Osteocyte (in vitro differentiated cells): Measurements from ENCODE around the gene MRPL14. TPM values are rescaled to one million over a fixed set of nuclear protein-coding genes. Genes with fewer than 3 reads are reported as not detected.

Source experiments
- DNase-seq: peaks from one replicate; pipeline ENCODE4 v3.0.0; 2021; ENCODE audit warnings: mixed read lengths; ENCODE audit not compliant: unreplicated experiment; ENCODE audit errors: extremely low spot score
- H3K27ac Mint-ChIP-seq: one replicate; pipeline ENCODE4 v1.8.0; 2021; ENCODE audit warnings: mild to moderate bottlenecking, mixed read lengths; ENCODE audit not compliant: unreplicated experiment
- H3K27me3 Mint-ChIP-seq: one replicate; pipeline ENCODE4 v1.8.0; 2021; ENCODE audit warnings: mixed read lengths; ENCODE audit not compliant: unreplicated experiment
- H3K36me3 Mint-ChIP-seq: one replicate; pipeline ENCODE4 v1.8.0; 2021; ENCODE audit warnings: mixed read lengths; ENCODE audit not compliant: unreplicated experiment
- H3K4me1 Mint-ChIP-seq: one replicate; pipeline ENCODE4 v1.8.0; 2021; ENCODE audit warnings: mixed read lengths; ENCODE audit not compliant: unreplicated experiment
- H3K4me3 Mint-ChIP-seq: one replicate; pipeline ENCODE4 v1.8.0; 2021; ENCODE audit warnings: mild to moderate bottlenecking, moderate library complexity, mixed read lengths; ENCODE audit not compliant: unreplicated experiment
- H3K9me3 Mint-ChIP-seq: one replicate; pipeline ENCODE4 v1.8.0; 2021; ENCODE audit warnings: mixed read lengths; ENCODE audit not compliant: unreplicated experiment
- total RNA-seq: library from RNA; stranded (reverse); gene quantifications from 2 replicates; pipeline ENCODE4 v1.2.1, GENCODE V29; 2021
- TF ChIP-seq, protein P1 (sequence below): fragments of 200-600 bp; sonication (generic); IDR thresholded peaks from 2 replicates; pipeline ENCODE4 v1.5.0; 2021; ENCODE audit warnings: antibody characterized with exemption, mild to moderate bottlenecking, moderate library complexity

The MRPL14 gene
- total RNA-seq, 1 donor from 2014 or later, result 36.5 TPM

DNA sequence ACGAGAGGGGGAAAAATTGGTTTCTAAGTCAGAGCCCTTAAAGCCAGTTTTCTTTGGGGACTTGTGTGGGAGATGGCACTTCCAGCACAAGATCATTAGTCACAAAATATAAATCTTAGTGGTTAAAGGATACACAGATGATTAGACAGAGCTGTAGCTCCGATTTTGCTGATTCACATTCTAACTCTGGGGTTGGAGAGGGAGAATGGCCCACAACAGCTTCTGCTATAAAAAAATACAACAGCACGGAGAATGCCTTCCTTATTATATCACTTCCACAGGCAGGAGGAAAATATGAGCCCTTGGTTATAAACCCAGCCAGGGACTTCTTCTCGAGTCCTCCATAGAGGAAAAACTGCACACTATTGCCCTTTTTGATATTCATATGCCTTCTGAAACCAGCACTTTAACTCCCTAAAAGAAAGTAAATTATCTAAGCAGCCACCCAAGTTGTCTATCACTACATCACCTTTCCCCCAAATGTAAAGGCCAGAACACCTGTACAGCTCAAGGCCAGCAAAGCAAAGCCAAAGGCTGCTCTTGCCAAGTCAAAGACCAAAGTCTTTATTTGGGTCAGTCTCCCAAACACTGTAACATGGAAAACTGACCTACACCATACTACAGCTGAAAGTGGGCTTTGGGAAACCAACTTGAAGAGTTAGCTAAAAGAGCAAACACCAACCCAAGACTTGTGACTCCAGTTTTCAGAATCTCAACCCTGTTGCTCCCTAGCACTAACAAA lies 10.4 kb downstream of the MRPL14 start:
- Mint-ChIP-seq H3K36me3 (peaks cover 24% of the 10 kb centered on the region), H3K27me3 (no peaks in the 10 kb centered on the region), H3K4me1 (peaks cover 39% of the 10 kb centered on the region), H3K27ac (peak overlapping the region; percentile 80), H3K9me3 (no peaks in the 10 kb centered on the region), H3K4me3 (peak overlapping the region; percentile 2)
- DNase-seq, result no peak
- TF ChIP-seq, protein P1, sequence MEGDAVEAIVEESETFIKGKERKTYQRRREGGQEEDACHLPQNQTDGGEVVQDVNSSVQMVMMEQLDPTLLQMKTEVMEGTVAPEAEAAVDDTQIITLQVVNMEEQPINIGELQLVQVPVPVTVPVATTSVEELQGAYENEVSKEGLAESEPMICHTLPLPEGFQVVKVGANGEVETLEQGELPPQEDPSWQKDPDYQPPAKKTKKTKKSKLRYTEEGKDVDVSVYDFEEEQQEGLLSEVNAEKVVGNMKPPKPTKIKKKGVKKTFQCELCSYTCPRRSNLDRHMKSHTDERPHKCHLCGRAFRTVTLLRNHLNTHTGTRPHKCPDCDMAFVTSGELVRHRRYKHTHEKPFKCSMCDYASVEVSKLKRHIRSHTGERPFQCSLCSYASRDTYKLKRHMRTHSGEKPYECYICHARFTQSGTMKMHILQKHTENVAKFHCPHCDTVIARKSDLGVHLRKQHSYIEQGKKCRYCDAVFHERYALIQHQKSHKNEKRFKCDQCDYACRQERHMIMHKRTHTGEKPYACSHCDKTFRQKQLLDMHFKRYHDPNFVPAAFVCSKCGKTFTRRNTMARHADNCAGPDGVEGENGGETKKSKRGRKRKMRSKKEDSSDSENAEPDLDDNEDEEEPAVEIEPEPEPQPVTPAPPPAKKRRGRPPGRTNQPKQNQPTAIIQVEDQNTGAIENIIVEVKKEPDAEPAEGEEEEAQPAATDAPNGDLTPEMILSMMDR, result no peak

DNA sequence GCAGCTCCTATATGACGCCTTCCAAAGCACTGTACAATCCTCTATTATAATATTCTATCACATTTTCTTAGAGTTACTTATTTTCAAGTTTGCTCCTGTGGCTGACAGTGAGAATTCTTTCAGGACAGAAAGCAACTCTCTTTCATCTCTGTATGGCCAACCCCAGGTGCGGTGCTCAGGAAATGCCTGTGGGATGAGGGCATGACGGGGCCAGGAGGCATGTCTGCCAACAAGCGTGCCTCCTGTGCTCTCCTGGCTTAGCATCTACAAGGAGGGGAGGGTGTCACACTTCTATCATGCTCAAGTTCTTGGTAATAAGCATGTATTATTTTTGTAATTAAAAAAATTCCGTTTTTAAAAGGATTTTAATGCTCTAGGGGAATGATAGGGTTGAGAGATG lies 11.4 kb downstream of the MRPL14 start:
- no peak for DNase-seq
- no peak overlapping the region for H3K4me3 Mint-ChIP-seq
- TF ChIP-seq, protein P1, result no peak
- H3K36me3 Mint-ChIP-seq, result peaks cover 33% of the 10 kb centered on the region
- peaks cover 34% of the 10 kb centered on the region for H3K4me1 Mint-ChIP-seq
- peak overlapping the region; percentile 80 for H3K27ac Mint-ChIP-seq
- H3K27me3 Mint-ChIP-seq, result no peaks in the 10 kb centered on the region
- H3K9me3 Mint-ChIP-seq, result no peaks in the 10 kb centered on the region

DNA sequence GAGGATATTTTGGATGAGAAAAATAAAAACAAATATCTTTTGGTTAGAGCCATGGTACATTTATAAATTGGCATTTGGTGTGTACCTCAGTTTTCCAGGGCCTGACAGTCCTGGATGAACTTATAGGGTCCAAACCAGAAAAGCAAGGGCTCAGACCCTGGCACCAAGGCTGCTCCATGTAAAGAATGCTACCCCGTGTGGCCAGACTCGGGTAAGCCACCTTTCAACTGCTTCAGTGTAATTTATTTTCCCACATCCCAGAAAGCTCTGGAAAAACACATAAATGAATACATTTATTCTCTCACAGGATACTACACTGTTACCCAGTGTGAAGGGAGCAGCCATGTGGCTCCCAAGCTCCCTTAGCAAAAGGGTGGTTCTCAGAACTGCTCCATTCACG lies 13.8 kb downstream of the MRPL14 start:
- TF ChIP-seq, protein P1, result peak; percentile 14
- H3K4me1 Mint-ChIP-seq, result peaks cover 31% of the 10 kb centered on the region
- H3K4me3 Mint-ChIP-seq, result no peak overlapping the region
- no peak overlapping the region for H3K27ac Mint-ChIP-seq
- no peak for DNase-seq
- peaks cover 36% of the 10 kb centered on the region for H3K36me3 Mint-ChIP-seq
- H3K9me3 Mint-ChIP-seq, result no peaks in the 10 kb centered on the region
- no peaks in the 10 kb centered on the region for H3K27me3 Mint-ChIP-seq

DNA sequence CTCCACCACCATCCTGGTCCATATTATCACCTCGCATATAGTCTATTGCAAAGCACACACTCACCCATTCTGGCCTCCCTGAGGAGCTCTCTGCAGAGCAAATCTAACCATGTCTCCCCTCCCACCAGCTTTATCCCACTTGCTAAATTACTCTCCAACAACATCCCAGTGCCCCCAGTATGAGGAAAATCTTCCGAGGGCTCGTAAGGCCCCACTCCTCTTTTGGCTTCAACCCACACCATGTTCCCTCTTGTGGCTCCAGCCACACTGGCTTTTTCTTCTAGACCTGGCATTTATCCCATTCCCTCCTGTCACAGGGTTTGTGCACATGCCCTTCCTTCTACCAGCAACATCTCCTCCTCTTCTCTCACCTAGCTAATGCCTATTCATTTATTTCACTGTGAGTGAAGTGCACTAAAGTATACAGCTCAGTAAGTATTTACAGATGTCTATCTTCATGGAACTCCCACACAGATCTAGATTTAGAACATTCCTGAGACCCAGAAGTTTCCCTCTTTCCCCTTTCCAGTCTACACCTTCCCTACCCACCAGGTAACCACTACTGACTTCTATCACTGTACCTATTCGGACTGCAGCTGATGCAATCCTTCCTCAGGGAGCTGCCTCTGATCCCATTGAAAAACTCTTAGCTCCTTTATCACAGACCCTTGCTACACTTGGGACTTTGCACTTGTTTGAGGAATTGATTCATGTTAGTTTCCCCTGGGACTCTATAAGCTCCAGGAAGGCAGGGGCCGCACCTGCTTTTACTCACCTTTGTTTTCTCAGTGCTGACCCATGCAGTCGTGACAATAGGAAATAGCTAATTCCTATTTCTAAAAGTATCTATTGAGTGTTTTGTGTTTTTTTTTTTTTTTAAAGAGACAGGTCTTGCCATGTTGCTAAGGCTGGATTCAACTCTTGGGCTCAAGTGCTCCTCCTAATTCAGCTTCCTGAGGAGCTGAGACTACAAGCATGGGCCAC lies 15.5 kb downstream of the MRPL14 start:
- Mint-ChIP-seq H3K27ac (no peak overlapping the region), H3K9me3 (no peaks in the 10 kb centered on the region), H3K4me1 (peaks cover 17% of the 10 kb centered on the region), H3K27me3 (no peaks in the 10 kb centered on the region), H3K4me3 (no peak overlapping the region), H3K36me3 (peaks cover 36% of the 10 kb centered on the region)
- DNase-seq, result no peak
- TF ChIP-seq, protein P1, result no peak

DNA sequence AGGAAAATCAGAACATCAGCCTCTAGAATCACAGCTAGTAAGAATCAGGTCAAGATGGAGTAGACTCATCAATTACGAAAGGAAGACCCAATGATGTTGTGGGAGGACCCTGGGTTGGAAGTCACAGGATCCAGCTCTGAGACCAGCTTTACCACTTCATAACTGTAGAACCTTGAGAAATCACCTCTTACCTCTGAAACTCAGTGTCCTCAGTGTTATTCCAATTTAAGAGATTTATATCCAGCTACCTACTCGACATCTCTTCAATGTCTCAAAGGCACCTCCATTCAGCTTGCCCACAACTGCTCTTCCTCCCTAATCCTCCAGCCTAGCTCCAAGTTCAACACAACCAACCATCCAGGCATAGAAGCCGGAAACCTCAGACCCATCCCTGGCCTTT lies 16.3 kb downstream of the MRPL14 start:
- Mint-ChIP-seq H3K27ac (no peak overlapping the region), H3K36me3 (peaks cover 36% of the 10 kb centered on the region), H3K4me1 (peaks cover 10% of the 10 kb centered on the region), H3K27me3 (no peaks in the 10 kb centered on the region), H3K9me3 (no peaks in the 10 kb centered on the region), H3K4me3 (no peak overlapping the region)
- TF ChIP-seq, protein P1, result no peak
- no peak for DNase-seq
